Measurements from ENCODE around the gene TCAIM.

DNA sequence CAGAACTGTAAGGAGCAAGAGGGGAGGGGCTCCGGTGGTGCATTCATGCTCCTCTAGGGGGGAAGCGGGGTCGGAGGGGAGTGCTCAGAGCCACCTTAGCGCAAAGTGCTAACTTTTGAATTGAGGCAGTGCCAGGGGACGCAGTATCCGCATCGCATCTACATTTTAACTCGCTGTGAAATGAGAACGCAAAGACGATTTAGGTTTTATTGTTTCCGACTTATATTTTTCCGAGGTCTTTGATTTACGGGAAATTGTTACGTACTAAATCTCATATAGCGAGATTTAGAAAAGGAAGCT is 212 bp downstream of the TCAIM start:
- TF ChIP-seq TCF7L2 (IDR thresholded peaks at IDR 0.05; ENCODE audit: low read depth, low read length) = no peak
- TF ChIP-seq, protein P1, sequence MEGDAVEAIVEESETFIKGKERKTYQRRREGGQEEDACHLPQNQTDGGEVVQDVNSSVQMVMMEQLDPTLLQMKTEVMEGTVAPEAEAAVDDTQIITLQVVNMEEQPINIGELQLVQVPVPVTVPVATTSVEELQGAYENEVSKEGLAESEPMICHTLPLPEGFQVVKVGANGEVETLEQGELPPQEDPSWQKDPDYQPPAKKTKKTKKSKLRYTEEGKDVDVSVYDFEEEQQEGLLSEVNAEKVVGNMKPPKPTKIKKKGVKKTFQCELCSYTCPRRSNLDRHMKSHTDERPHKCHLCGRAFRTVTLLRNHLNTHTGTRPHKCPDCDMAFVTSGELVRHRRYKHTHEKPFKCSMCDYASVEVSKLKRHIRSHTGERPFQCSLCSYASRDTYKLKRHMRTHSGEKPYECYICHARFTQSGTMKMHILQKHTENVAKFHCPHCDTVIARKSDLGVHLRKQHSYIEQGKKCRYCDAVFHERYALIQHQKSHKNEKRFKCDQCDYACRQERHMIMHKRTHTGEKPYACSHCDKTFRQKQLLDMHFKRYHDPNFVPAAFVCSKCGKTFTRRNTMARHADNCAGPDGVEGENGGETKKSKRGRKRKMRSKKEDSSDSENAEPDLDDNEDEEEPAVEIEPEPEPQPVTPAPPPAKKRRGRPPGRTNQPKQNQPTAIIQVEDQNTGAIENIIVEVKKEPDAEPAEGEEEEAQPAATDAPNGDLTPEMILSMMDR (IDR thresholded peaks at IDR 0.05) = no peak
